ENCODE data around the gene GOPC. TPM values are rescaled to one million over a fixed set of nuclear protein-coding genes. Genes with fewer than 3 reads are reported as not detected.
A peak's percentile ranks its signal among the peaks of the same experiment; 100 is the strongest.

GOPC gene
- total and polyA plus RNA-seq, 2 of the 13 experiments (the other 11 are each of a cell fraction or from before 2014, with no cell fraction given): 20.9 to 41.5 TPM

DNA sequence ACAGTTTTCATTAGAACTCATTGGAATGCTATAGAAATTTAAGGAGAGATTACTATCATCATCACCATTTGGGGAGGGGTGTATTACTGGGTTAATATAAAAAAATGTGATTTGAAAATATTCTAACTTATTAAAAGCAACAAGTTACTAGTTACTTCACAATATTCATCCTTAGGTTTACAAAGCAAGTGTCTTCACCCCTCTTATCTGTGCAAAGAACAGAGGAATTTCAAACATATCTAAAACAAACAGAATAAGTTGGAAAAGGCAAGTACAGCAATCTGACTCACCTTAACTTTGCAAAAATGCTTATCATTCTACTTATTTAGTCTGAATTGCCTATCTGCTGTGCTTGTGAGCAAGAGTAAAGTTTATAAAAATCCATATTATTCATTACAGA is 87.0 kb downstream of the GOPC start (continued):
- TF ChIP-seq, protein P1, sequence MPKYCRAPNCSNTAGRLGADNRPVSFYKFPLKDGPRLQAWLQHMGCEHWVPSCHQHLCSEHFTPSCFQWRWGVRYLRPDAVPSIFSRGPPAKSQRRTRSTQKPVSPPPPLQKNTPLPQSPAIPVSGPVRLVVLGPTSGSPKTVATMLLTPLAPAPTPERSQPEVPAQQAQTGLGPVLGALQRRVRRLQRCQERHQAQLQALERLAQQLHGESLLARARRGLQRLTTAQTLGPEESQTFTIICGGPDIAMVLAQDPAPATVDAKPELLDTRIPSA (CRISPR knock-in tag; IDR thresholded peaks at IDR 0.05; ENCODE audit: borderline replicate concordance): no peak
- TF ChIP-seq FOXK2 (IDR thresholded peaks at IDR 0.05) (no peak), ZFP1 (CRISPR knock-in tag; IDR thresholded peaks at IDR 0.05) (no peak), ZNF562 (CRISPR knock-in tag; IDR thresholded peaks at IDR 0.05; ENCODE audit: borderline replicate concordance) (no peak), ZNF883 (CRISPR knock-in tag; IDR thresholded peaks at IDR 0.05; ENCODE audit: not compliant biosample characterization) (no peak), SIX1 (CRISPR knock-in tag; IDR thresholded peaks at IDR 0.05; ENCODE audit: borderline replicate concordance) (no peak), RBAK (CRISPR knock-in tag; IDR thresholded peaks at IDR 0.05) (no peak), HOXA9 (CRISPR knock-in tag; IDR thresholded peaks at IDR 0.05; ENCODE audit: borderline replicate concordance) (no peak), ZNF124 (CRISPR knock-in tag; IDR thresholded peaks at IDR 0.05) (no peak), JUNB (CRISPR knock-in tag; IDR thresholded peaks at IDR 0.05; ENCODE audit: borderline replicate concordance) (no peak), ZNF703 (CRISPR knock-in tag; IDR thresholded peaks at IDR 0.05; ENCODE audit: borderline replicate concordance) (no peak), EED (CRISPR knock-in tag; IDR thresholded peaks at IDR 0.05) (no peak), GATAD1 (CRISPR knock-in tag; IDR thresholded peaks at IDR 0.05) (no peak), RCOR2 (CRISPR knock-in tag; IDR thresholded peaks at IDR 0.05) (peak; percentile 23; the same call in 1 of the 2 replicates), ELF4 (CRISPR knock-in tag; IDR thresholded peaks at IDR 0.05; ENCODE audit: borderline replicate concordance) (no peak), ZNF3 (CRISPR knock-in tag; IDR thresholded peaks at IDR 0.05) (no peak), FOXP1 (IDR thresholded peaks at IDR 0.05) (no peak), FOXP1 (CRISPR knock-in tag; IDR thresholded peaks at IDR 0.05) (peak; percentile 30; the same call in 1 of the 2 replicates), NFKBIZ (CRISPR knock-in tag; IDR thresholded peaks at IDR 0.05) (no peak), NR2F6 (IDR thresholded peaks at IDR 0.05) (peak; percentile 46; the same call in 1 of the 2 replicates), NR2F6 (CRISPR knock-in tag; IDR thresholded peaks at IDR 0.05) (peak; percentile 25; the same call in 1 of the 2 replicates), ZFP36L2 (CRISPR knock-in tag; IDR thresholded peaks at IDR 0.05) (no peak), NFIC (IDR thresholded peaks at IDR 0.05; ENCODE audit: low read length) (0 out of 2 replicates have a peak, but pooled peaks have one; percentile 49), CEBPG (CRISPR knock-in tag; IDR thresholded peaks at IDR 0.05) (no peak), ZNF335 (CRISPR knock-in tag; IDR thresholded peaks at IDR 0.05) (no peak), CEBPB (IDR thresholded peaks at IDR 0.05; ENCODE audit: borderline replicate concordance, low read depth, low read length) (no peak)
- TF ChIP-seq, protein P2, sequence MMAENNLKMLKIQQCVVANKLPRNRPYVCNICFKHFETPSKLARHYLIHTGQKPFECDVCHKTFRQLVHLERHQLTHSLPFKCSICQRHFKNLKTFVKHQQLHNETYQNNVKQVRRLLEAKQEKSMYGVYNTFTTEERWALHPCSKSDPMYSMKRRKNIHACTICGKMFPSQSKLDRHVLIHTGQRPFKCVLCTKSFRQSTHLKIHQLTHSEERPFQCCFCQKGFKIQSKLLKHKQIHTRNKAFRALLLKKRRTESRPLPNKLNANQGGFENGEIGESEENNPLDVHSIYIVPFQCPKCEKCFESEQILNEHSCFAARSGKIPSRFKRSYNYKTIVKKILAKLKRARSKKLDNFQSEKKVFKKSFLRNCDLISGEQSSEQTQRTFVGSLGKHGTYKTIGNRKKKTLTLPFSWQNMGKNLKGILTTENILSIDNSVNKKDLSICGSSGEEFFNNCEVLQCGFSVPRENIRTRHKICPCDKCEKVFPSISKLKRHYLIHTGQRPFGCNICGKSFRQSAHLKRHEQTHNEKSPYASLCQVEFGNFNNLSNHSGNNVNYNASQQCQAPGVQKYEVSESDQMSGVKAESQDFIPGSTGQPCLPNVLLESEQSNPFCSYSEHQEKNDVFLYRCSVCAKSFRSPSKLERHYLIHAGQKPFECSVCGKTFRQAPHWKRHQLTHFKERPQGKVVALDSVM (CRISPR knock-in tag; IDR thresholded peaks at IDR 0.05): no peak
- TF ChIP-seq, protein P3, sequence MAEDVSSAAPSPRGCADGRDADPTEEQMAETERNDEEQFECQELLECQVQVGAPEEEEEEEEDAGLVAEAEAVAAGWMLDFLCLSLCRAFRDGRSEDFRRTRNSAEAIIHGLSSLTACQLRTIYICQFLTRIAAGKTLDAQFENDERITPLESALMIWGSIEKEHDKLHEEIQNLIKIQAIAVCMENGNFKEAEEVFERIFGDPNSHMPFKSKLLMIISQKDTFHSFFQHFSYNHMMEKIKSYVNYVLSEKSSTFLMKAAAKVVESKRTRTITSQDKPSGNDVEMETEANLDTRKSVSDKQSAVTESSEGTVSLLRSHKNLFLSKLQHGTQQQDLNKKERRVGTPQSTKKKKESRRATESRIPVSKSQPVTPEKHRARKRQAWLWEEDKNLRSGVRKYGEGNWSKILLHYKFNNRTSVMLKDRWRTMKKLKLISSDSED (CRISPR knock-in tag; IDR thresholded peaks at IDR 0.05): no peak
- TF ChIP-seq, protein P4, sequence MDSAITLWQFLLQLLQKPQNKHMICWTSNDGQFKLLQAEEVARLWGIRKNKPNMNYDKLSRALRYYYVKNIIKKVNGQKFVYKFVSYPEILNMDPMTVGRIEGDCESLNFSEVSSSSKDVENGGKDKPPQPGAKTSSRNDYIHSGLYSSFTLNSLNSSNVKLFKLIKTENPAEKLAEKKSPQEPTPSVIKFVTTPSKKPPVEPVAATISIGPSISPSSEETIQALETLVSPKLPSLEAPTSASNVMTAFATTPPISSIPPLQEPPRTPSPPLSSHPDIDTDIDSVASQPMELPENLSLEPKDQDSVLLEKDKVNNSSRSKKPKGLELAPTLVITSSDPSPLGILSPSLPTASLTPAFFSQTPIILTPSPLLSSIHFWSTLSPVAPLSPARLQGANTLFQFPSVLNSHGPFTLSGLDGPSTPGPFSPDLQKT (CRISPR knock-in tag; IDR thresholded peaks at IDR 0.05; ENCODE audit: borderline replicate concordance): no peak
